Measurements from ENCODE around the gene LRP1-AS. TPM values are rescaled to one million over a fixed set of nuclear protein-coding genes. Genes with fewer than 3 reads are reported as not detected.

Gene LRP1-AS
- total RNA-seq, 1 experiment from 2014 or later, result not detected

DNA sequence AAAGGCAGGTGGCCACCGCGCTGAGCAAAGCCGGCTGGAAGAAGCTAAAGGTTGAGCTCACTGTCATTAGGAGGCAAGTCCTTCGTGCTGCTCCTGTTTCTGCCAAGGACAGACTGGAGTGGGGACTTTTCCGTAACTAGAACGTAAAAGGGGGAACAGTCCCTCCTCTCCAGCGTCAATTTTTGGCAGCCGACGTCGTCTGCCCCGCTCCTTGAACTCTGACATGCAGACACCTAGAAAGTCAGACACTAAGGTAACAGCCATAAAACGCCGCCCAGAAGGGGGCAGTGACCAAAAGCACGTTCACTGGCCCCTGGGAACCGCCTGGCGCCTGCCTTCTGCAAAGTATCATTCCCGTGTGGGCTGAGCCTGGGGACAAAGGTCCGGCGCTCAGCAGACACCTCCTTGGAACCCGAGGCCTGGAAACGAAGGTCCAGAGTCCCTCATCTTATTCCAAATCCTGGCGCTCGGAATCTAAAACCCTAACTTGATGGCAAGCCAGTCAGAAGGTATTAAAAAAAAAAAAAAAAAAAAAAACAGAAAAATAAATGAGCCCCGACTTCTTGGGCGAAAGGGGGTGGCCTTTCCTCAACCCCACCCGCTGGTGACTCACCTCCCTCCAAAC, 20.2 kb downstream of the LRP1-AS start:
- Histone ChIP-seq H4K20me1 (ENCODE audit: low read length) (no peaks in the 10 kb centered on the region), H3K27me3 (ENCODE audit: low read length) (no peaks in the 10 kb centered on the region), H3K9me3 (ENCODE audit: low read length) (no peaks in the 10 kb centered on the region), H3K4me1 (ENCODE audit: insufficient read depth, low read length) (peaks cover 18% of the 10 kb centered on the region; the same call in 1 of the 2 replicates), H3K79me2 (ENCODE audit: low read length) (peaks cover 4% of the 10 kb centered on the region; the same call in 1 of the 2 replicates), H3K9ac (ENCODE audit: low read length) (peak overlapping the region; percentile 79), H3K4me2 (ENCODE audit: low read length) (peak overlapping the region; percentile 99), H3F3A (ENCODE audit: low read length, unreplicated experiment) (no peaks in the 10 kb centered on the region), H3K9me2 (replicated peaks; ENCODE audit: low read length) (no peaks in the 10 kb centered on the region), H3K36me3 (ENCODE audit: low read depth, low read length) (no peaks in the 10 kb centered on the region), H3K27ac (ENCODE audit: low read length) (peak overlapping the region; percentile 49), H3K4me3 (ENCODE audit: low read length) (peak overlapping the region; percentile 94), H2AFZ (ENCODE audit: low read length) (peak overlapping the region; percentile 99)
- TSS peak; percentile 60 for BruUV-seq (replicated peaks)
- CTCF ChIA-PET, result interaction anchor here (0.5 to 2.1 kb wide), 6 partner anchors 48 to 104 kb away, joined by 3 to 17 read pairs (median 3); partner anchors contain the start of gene SHMT2
- POLR2A ChIA-PET (ENCODE audit: unreplicated experiment), result no interaction called here
- TF ChIP-seq, protein P1, sequence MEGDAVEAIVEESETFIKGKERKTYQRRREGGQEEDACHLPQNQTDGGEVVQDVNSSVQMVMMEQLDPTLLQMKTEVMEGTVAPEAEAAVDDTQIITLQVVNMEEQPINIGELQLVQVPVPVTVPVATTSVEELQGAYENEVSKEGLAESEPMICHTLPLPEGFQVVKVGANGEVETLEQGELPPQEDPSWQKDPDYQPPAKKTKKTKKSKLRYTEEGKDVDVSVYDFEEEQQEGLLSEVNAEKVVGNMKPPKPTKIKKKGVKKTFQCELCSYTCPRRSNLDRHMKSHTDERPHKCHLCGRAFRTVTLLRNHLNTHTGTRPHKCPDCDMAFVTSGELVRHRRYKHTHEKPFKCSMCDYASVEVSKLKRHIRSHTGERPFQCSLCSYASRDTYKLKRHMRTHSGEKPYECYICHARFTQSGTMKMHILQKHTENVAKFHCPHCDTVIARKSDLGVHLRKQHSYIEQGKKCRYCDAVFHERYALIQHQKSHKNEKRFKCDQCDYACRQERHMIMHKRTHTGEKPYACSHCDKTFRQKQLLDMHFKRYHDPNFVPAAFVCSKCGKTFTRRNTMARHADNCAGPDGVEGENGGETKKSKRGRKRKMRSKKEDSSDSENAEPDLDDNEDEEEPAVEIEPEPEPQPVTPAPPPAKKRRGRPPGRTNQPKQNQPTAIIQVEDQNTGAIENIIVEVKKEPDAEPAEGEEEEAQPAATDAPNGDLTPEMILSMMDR (conservative IDR thresholded peaks at IDR 0.05; ENCODE audit: low read depth, low read length), result peak; percentile 50
- no peak for TF ChIP-seq EZH2 (IDR thresholded peaks at IDR 0.05; ENCODE audit: low read length, unreplicated experiment)
- DNase-seq, result peak; percentile 62
- intact Hi-C loops (cut with micrococcal nuclease), result loop anchor here (2.0 kb wide), 1 partner anchor 26 kb away; no protein-coding TSS in a partner anchor
- peak; percentile 65 for ATAC-seq

DNA sequence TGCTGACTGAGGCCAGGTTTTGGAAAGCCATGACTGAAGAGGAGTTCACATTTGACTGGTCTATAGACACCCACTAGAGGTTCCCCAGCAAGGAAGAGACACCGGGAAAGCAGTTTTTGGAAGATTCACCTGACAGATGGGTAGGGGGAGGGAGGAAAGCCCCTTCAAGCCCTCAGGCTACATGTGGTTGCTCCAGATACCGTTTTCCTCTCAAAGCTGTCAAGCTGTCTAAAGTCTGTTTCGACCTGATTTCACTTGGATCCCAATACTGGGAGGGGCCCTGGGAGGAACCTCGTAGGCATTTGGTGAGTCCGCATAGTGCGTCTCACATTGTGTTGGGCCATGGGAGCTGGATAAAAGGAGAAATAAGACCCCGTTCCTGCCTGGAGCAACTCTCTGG, 20.9 kb downstream of the LRP1-AS start:
- Histone ChIP-seq H4K20me1 (ENCODE audit: low read length) (no peaks in the 10 kb centered on the region), H3K27ac (ENCODE audit: low read length) (no peak overlapping the region), H2AFZ (ENCODE audit: low read length) (peak overlapping the region; percentile 99; the same call in 1 of the 2 replicates), H3K27me3 (ENCODE audit: low read length) (no peaks in the 10 kb centered on the region), H3K4me3 (ENCODE audit: low read length) (peak overlapping the region; percentile 94; the same call in 1 of the 2 replicates), H3F3A (ENCODE audit: low read length, unreplicated experiment) (no peaks in the 10 kb centered on the region), H3K4me2 (ENCODE audit: low read length) (peak overlapping the region; percentile 99), H3K79me2 (ENCODE audit: low read length) (peaks cover 4% of the 10 kb centered on the region; the same call in 1 of the 2 replicates), H3K9me3 (ENCODE audit: low read length) (no peaks in the 10 kb centered on the region), H3K9me2 (replicated peaks; ENCODE audit: low read length) (no peaks in the 10 kb centered on the region), H3K4me1 (ENCODE audit: insufficient read depth, low read length) (peaks cover 13% of the 10 kb centered on the region; the same call in 1 of the 2 replicates), H3K36me3 (ENCODE audit: low read depth, low read length) (no peaks in the 10 kb centered on the region), H3K9ac (ENCODE audit: low read length) (no peak overlapping the region)
- ATAC-seq (no peak), DNase-seq (no peak)
- POLR2A ChIA-PET (ENCODE audit: unreplicated experiment), result no interaction called here
- CTCF ChIA-PET, result interaction anchor here (0.5 to 2.1 kb wide), 4 partner anchors 49 to 104 kb away, joined by 3 to 17 read pairs (median 4); partner anchors contain the start of gene SHMT2
- BruUV-seq (replicated peaks), result no TSS peak
- intact Hi-C loops (cut with micrococcal nuclease), result loop anchor here (2.0 kb wide), 1 partner anchor 26 kb away; no protein-coding TSS in a partner anchor
- TF ChIP-seq EZH2phosphoT487 (IDR thresholded peaks at IDR 0.05; ENCODE audit: borderline replicate concordance, low read length) (no peak), EZH2 (IDR thresholded peaks at IDR 0.05; ENCODE audit: low read length, unreplicated experiment) (no peak)
- TF ChIP-seq, protein P1 (conservative IDR thresholded peaks at IDR 0.05; ENCODE audit: low read depth, low read length), result no peak

DNA sequence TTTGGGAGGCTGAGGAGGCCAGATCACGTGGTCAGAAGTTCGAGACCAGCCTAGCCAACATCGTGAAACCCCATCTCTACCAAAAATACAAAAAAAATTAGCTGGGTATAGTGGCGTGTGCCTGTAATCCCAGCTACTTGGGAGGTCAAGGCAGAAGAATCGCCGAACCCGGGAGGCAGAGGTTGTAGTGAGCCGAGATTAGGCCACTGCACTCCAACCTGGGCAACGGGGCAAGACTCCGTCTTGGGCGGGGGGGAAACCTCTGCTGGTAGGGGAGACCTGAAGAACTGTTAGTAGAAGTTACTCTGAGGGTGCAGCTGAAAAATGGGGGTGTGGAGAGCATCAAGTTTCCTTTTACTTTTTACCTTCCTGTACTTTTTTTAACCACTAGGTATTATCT, 21.4 kb downstream of the LRP1-AS start:
- BruUV-seq (replicated peaks), result no TSS peak
- ATAC-seq, result no peak
- Histone ChIP-seq H3K79me2 (ENCODE audit: low read length) (peaks cover 4% of the 10 kb centered on the region; the same call in 1 of the 2 replicates), H3K4me3 (ENCODE audit: low read length) (no peak overlapping the region), H3K4me2 (ENCODE audit: low read length) (no peak overlapping the region), H3K9me2 (replicated peaks; ENCODE audit: low read length) (no peaks in the 10 kb centered on the region), H3K4me1 (ENCODE audit: insufficient read depth, low read length) (peaks cover 10% of the 10 kb centered on the region; the same call in 1 of the 2 replicates), H3K9me3 (ENCODE audit: low read length) (no peaks in the 10 kb centered on the region), H4K20me1 (ENCODE audit: low read length) (no peaks in the 10 kb centered on the region), H3F3A (ENCODE audit: low read length, unreplicated experiment) (no peaks in the 10 kb centered on the region), H3K36me3 (ENCODE audit: low read depth, low read length) (no peaks in the 10 kb centered on the region), H2AFZ (ENCODE audit: low read length) (no peak overlapping the region), H3K9ac (ENCODE audit: low read length) (no peak overlapping the region), H3K27ac (ENCODE audit: low read length) (no peak overlapping the region), H3K27me3 (ENCODE audit: low read length) (no peaks in the 10 kb centered on the region)
- intact Hi-C loops (cut with micrococcal nuclease), result loop anchor here (2.0 kb wide), 1 partner anchor 27 kb away; no protein-coding TSS in a partner anchor
- POLR2A ChIA-PET (ENCODE audit: unreplicated experiment), result no interaction called here
- CTCF ChIA-PET, result interaction anchor here (1.3 kb wide), 1 partner anchor 57 kb away, joined by 5 read pairs; no protein-coding TSS in a partner anchor
- DNase-seq, result no peak
- no peak for TF ChIP-seq EZH2 (IDR thresholded peaks at IDR 0.05; ENCODE audit: low read length, unreplicated experiment)
- TF ChIP-seq, protein P1 (conservative IDR thresholded peaks at IDR 0.05; ENCODE audit: low read depth, low read length), result no peak
- TF ChIP-seq EZH2phosphoT487 (IDR thresholded peaks at IDR 0.05; ENCODE audit: borderline replicate concordance, low read length), result no peak
